ENCODE results near the gene LYRM7. TPM values are rescaled to one million over a fixed set of nuclear protein-coding genes. Genes with fewer than 3 reads are reported as not detected.

LYRM7 gene
- total RNA-seq, 6 experiments from 2014 or later: 8.1 to 10.9 (median 9.9) TPM

- no peak for TF ChIP-seq CTCF (IDR thresholded peaks at IDR 0.05)
- Mint-ChIP-seq H3K9me3 (no peaks in the 10 kb centered on the region), H3K27me3 (ENCODE audit: insufficient read depth) (peaks cover 4% of the 10 kb centered on the region), H3K27ac (no peak overlapping the region), H3K4me3 (no peak overlapping the region), H3K4me1 (ENCODE audit: low read depth) (no peaks in the 10 kb centered on the region), H3K36me3 (ENCODE audit: low read depth) (no peaks in the 10 kb centered on the region)
- DNase-seq: no peak
Measured at GRCh38 chr5:131209175-131209505, 38.4 kb downstream of the LYRM7 start.

- Mint-ChIP-seq H3K27me3 (ENCODE audit: insufficient read depth) (peaks cover 4% of the 10 kb centered on the region), H3K4me1 (ENCODE audit: low read depth) (no peaks in the 10 kb centered on the region), H3K4me3 (no peak overlapping the region), H3K36me3 (ENCODE audit: low read depth) (no peaks in the 10 kb centered on the region), H3K9me3 (no peaks in the 10 kb centered on the region), H3K27ac (no peak overlapping the region)
- TF ChIP-seq CTCF (IDR thresholded peaks at IDR 0.05): no peak
- DNase-seq: no peak
Measured at GRCh38 chr5:131209506-131210150, 38.9 kb downstream of the LYRM7 start.

GRCh38 chr5:131210151-131210510 lies 39.4 kb downstream of the LYRM7 start:
- no peak for TF ChIP-seq CTCF (IDR thresholded peaks at IDR 0.05)
- Mint-ChIP-seq H3K27ac (no peak overlapping the region), H3K4me3 (no peak overlapping the region), H3K36me3 (ENCODE audit: low read depth) (no peaks in the 10 kb centered on the region), H3K4me1 (ENCODE audit: low read depth) (peaks cover 4% of the 10 kb centered on the region; the same call in 1 of the 2 replicates), H3K27me3 (ENCODE audit: insufficient read depth) (peaks cover 4% of the 10 kb centered on the region), H3K9me3 (no peaks in the 10 kb centered on the region)
- no peak for DNase-seq

- TF ChIP-seq CTCF (IDR thresholded peaks at IDR 0.05): no peak
- Mint-ChIP-seq H3K4me3 (no peak overlapping the region), H3K36me3 (ENCODE audit: low read depth) (no peaks in the 10 kb centered on the region), H3K9me3 (no peaks in the 10 kb centered on the region), H3K27ac (no peak overlapping the region), H3K4me1 (ENCODE audit: low read depth) (peaks cover 4% of the 10 kb centered on the region; the same call in 1 of the 2 replicates), H3K27me3 (ENCODE audit: insufficient read depth) (peaks cover 4% of the 10 kb centered on the region)
- DNase-seq: no peak
Measured at GRCh38 chr5:131211669-131212068, 40.9 kb downstream of the LYRM7 start.

- TF ChIP-seq CTCF (IDR thresholded peaks at IDR 0.05): no peak
- Mint-ChIP-seq H3K4me3 (no peak overlapping the region), H3K27ac (no peak overlapping the region), H3K9me3 (no peaks in the 10 kb centered on the region), H3K27me3 (ENCODE audit: insufficient read depth) (peaks cover 4% of the 10 kb centered on the region), H3K4me1 (ENCODE audit: low read depth) (peaks cover 4% of the 10 kb centered on the region; the same call in 1 of the 2 replicates), H3K36me3 (ENCODE audit: low read depth) (no peaks in the 10 kb centered on the region)
- no peak for DNase-seq
Measured at GRCh38 chr5:131212471-131213021, 41.8 kb downstream of the LYRM7 start.

Measured in HFFc6 (cell line).